MCF 10A (cell line): Measurements from ENCODE around the gene RAB5B. TPM values are rescaled to one million over a fixed set of nuclear protein-coding genes. Genes with fewer than 3 reads are reported as not detected.
A peak's percentile ranks its signal among the peaks of the same experiment; 100 is the strongest.

Source experiments
- BruUV-seq: library from RNA; stranded (reverse); fragments of 400-500 nt; replicated peaks from 2 replicates; lab custom pipeline; 2021; lab: Mats Ljungman, UMichigan
- CTCF ChIA-PET: fragments of 300-600 bp; sonication (Branson Sonifier 250); formaldehyde crosslinking; extraction: SDS; loops from one replicate; lab custom pipeline; 2021; ENCODE audit warnings: antibody characterized with exemption, inconsistent platforms; lab: Yijun Ruan, JAX
- POLR2A ChIA-PET: fragments of 300-600, 350-650 bp; sonication (Branson Sonifier 250); formaldehyde crosslinking; extraction: SDS; loops from one replicate; lab custom pipeline; 2020; ENCODE audit warnings: antibody characterized with exemption, inconsistent platforms; lab: Yijun Ruan, JAX
- DNase-seq: peaks from one replicate; pipeline ENCODE4 v3.0.0-alpha.2; 2018; ENCODE audit not compliant: unreplicated experiment
- H3K27ac Mint-ChIP-seq: one replicate; pipeline ENCODE4 v1.8.0; 2022; ENCODE audit warnings: mild to moderate bottlenecking, low read depth, mixed read lengths; ENCODE audit not compliant: unreplicated experiment
- H3K27me3 Mint-ChIP-seq: one replicate; pipeline ENCODE4 v1.8.0; 2022; ENCODE audit warnings: mixed read lengths; ENCODE audit not compliant: insufficient read depth, unreplicated experiment
- H3K36me3 Mint-ChIP-seq: one replicate; pipeline ENCODE4 v1.8.0; 2022; ENCODE audit warnings: mild to moderate bottlenecking, moderate library complexity, mixed read lengths; ENCODE audit not compliant: insufficient read depth, unreplicated experiment
- H3K4me1 Mint-ChIP-seq: one replicate; pipeline ENCODE4 v1.8.0; 2022; ENCODE audit warnings: mixed read lengths; ENCODE audit not compliant: insufficient read depth, unreplicated experiment
- H3K4me3 Mint-ChIP-seq: one replicate; pipeline ENCODE4 v1.8.0; 2022; ENCODE audit warnings: mild to moderate bottlenecking, moderate library complexity, mixed read lengths; ENCODE audit not compliant: unreplicated experiment
- H3K9me3 Mint-ChIP-seq: one replicate; pipeline ENCODE4 v1.8.0; 2022; ENCODE audit warnings: mixed read lengths; ENCODE audit not compliant: unreplicated experiment
- intact Hi-C: fragments of 100-400 bp; cut with micrococcal nuclease; formaldehyde crosslinking; loops from 2 replicates; pipeline ENCODE4 v1.14.1; 2022
- total RNA-seq: library from RNA; stranded (reverse); gene quantifications from 2 replicates; pipeline ENCODE4 v1.2.3, GENCODE V29; 2022
- TF ChIP-seq, protein P1 (sequence below): fragments of 200-600 bp; IDR thresholded peaks from one replicate; pipeline ENCODE4 v1.8.0; 2022; ENCODE audit warnings: antibody characterized with exemption, mild to moderate bottlenecking; ENCODE audit not compliant: unreplicated experiment

RAB5B gene
- total RNA-seq, 1 experiment from 2014 or later = 67.4 TPM

DNA sequence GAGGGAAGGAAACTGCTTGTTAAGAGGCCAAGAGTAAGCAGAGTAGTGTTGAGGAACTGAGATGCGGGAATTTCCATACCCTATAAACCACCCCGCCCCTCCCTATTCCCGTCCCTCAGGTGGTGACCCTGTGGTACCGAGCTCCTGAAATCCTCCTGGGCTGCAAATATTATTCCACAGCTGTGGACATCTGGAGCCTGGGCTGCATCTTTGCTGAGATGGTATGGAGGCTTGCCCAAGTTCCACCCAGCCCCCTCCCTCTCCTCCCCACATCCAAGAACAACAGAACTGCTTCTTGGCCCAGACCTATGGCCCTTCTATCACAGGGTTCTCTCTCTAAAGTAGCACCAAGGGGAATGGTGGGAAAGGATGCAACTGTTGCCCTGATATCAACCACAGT is 4.5 kb upstream of the RAB5B start:
- no TSS peak for BruUV-seq
- Mint-ChIP-seq H3K4me1 (peaks cover 36% of the 10 kb centered on the region), H3K4me3 (no peak overlapping the region), H3K9me3 (no peaks in the 10 kb centered on the region), H3K27ac (no peak overlapping the region), H3K36me3 (peaks cover 7% of the 10 kb centered on the region), H3K27me3 (no peaks in the 10 kb centered on the region)
- POLR2A ChIA-PET = interaction anchor here (0.9 to 4.5 kb wide), 3 partner anchors 13 to 152 kb away, joined by 3 to 35 read pairs (median 10); partner anchors contain the start of genes ORMDL2 and SARNP
- no peak for DNase-seq
- TF ChIP-seq, protein P1, sequence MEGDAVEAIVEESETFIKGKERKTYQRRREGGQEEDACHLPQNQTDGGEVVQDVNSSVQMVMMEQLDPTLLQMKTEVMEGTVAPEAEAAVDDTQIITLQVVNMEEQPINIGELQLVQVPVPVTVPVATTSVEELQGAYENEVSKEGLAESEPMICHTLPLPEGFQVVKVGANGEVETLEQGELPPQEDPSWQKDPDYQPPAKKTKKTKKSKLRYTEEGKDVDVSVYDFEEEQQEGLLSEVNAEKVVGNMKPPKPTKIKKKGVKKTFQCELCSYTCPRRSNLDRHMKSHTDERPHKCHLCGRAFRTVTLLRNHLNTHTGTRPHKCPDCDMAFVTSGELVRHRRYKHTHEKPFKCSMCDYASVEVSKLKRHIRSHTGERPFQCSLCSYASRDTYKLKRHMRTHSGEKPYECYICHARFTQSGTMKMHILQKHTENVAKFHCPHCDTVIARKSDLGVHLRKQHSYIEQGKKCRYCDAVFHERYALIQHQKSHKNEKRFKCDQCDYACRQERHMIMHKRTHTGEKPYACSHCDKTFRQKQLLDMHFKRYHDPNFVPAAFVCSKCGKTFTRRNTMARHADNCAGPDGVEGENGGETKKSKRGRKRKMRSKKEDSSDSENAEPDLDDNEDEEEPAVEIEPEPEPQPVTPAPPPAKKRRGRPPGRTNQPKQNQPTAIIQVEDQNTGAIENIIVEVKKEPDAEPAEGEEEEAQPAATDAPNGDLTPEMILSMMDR = no peak
- CTCF ChIA-PET = interaction anchor here (0.5 to 2.7 kb wide), 3 partner anchors 10 to 29 kb away, joined by 3 to 14 read pairs (median 3); partner anchors contain the start of gene SUOX
- intact Hi-C loops = no loop called here

DNA sequence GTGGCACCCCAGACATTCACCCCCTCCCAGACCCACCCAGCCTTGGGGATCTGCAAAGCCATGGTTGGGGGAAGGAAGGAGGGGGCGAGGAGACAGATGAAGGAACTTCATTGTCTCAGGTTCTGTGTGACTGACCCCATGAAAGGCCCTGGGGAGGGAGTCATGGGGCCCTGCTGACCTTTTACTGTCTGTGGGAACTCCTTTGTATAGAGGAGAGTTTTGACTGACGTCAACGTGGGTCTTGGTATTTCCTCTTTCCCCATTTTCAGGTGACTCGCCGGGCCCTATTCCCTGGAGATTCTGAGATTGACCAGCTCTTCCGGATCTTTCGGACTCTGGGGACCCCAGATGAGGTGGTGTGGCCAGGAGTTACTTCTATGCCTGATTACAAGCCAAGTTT is 3.1 kb upstream of the RAB5B start:
- H3K4me3 Mint-ChIP-seq = no peak overlapping the region

DNA sequence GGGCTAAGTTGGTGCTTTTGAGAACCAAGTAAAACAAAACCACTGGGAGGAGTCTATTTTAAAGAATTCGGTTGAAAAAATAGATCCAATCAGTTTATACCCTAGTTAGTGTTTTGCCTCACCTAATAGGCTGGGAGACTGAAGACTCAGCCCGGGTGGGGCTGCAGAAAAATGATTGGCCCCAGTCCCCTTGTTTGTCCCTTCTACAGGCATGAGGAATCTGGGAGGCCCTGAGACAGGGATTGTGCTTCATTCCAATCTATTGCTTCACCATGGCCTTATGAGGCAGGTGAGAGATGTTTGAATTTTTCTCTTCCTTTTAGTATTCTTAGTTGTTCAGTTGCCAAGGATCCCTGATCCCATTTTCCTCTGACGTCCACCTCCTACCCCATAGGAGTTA is 1.8 kb upstream of the RAB5B start:
- ChIA-PET POLR2A (interaction anchor here (0.6 to 3.6 kb wide), 8 partner anchors 10 to 155 kb away, joined by 3 to 140 read pairs (median 38); partner anchors contain the start of genes DGKA, ORMDL2, PA2G4 and PYM1), CTCF (no interaction called here)
- H3K4me1 Mint-ChIP-seq = peaks cover 32% of the 10 kb centered on the region
- H3K4me3 Mint-ChIP-seq = no peak overlapping the region
- peaks cover 16% of the 10 kb centered on the region for H3K36me3 Mint-ChIP-seq
- intact Hi-C loops = loop anchor here (2.0 kb wide), 1 partner anchor 39 kb away; no protein-coding TSS in a partner anchor
- TF ChIP-seq, protein P1 = no peak
- BruUV-seq = no TSS peak
- no peaks in the 10 kb centered on the region for H3K27me3 Mint-ChIP-seq
- peak; percentile 80 for DNase-seq
- H3K27ac Mint-ChIP-seq = no peak overlapping the region
- no peaks in the 10 kb centered on the region for H3K9me3 Mint-ChIP-seq

More for the DNA sequence above, 3.1 kb upstream of the RAB5B start:
- Mint-ChIP-seq H3K27me3 (no peaks in the 10 kb centered on the region), H3K4me1 (peaks cover 35% of the 10 kb centered on the region), H3K27ac (no peak overlapping the region), H3K36me3 (peaks cover 14% of the 10 kb centered on the region), H3K9me3 (no peaks in the 10 kb centered on the region)
- ChIA-PET POLR2A (interaction anchor here (1.8 to 4.5 kb wide), 2 partner anchors 14 to 37 kb away, joined by 8 to 35 read pairs; no protein-coding TSS in a partner anchor), CTCF (interaction anchor here (1.3 to 1.4 kb wide), 2 partner anchors 12 to 70 kb away, joined by 3 read pairs; no protein-coding TSS in a partner anchor)
- no TSS peak for BruUV-seq
- DNase-seq = no peak
- TF ChIP-seq, protein P1 = no peak
- intact Hi-C loops = no loop called here

DNA sequence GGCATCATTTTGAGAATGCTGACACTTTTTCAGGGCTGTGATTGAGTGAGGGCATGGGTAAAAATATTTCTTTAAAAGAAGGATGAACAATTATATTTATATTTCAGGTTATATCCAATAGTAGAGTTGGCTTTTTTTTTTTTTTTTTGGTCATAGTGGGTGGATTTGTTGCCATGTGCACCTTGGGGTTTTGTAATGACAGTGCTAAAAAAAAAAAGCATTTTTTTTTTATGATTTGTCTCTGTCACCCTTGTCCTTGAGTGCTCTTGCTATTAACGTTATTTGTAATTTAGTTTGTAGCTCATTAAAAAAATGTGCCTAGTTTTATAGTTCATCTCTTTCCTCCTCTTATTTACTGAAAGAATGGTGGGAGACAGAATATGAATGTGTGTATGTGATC is 1.4 kb upstream of the RAB5B start:
- Mint-ChIP-seq H3K9me3 (no peaks in the 10 kb centered on the region), H3K4me3 (no peak overlapping the region), H3K27me3 (no peaks in the 10 kb centered on the region), H3K4me1 (peaks cover 28% of the 10 kb centered on the region), H3K36me3 (peaks cover 20% of the 10 kb centered on the region), H3K27ac (no peak overlapping the region)
- no peak for DNase-seq
- TSS peak; percentile 20 for BruUV-seq
- TF ChIP-seq, protein P1 = no peak
- ChIA-PET CTCF (interaction anchor here (0.7 kb wide), 1 partner anchor 23 kb away, joined by 3 read pairs; no protein-coding TSS in a partner anchor), POLR2A (interaction anchor here (0.6 to 3.6 kb wide), 10 partner anchors 10 to 155 kb away, joined by 3 to 140 read pairs (median 30); partner anchors contain the start of genes DGKA, ORMDL2, PA2G4 and PYM1)
- intact Hi-C loops = loop anchor here (2.0 kb wide), 1 partner anchor 40 kb away; no protein-coding TSS in a partner anchor
